Measurements from ENCODE around the gene TMEM218.

GRCh38 chr11:125091247-125091876 lies 20.1 kb downstream of the TMEM218 start:
- TF ChIP-seq EP300 (IDR thresholded peaks at IDR 0.05) (no peak), POLR2A (IDR thresholded peaks at IDR 0.05) (no peak)

Measured in stomach (tissue), 4 donors.